AML-193 (cell line): ENCODE measurements around the gene IGSF21.

Experiments used
- DNase-seq, 2 experiments: peaks; one replicate each; lab custom pipeline; 2025; lab: John Stamatoyannopoulos, UW

Gene IGSF21

DNA sequence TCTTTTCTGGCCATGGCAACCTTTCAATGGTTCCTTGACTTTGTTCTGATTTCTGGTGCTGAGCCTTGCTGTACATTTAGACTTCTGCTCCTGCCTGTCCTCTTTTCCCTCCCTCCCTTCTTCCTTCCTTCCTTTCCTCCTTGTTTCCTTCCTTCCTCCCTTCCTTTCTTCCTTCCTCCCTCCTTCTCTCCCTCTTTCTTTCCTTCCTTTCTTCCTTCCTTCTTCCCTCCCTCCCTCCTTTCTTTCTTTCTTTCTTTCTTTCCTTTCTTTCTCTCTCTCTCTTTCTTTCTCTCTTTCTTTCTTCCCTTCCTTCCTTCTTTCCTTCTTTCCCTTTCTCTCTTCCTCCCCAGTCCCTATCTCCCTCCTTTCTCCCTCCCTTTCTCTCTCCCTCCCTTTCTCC lies 10.4 kb upstream of the IGSF21 start:
- DNase-seq: no peak

- DNase-seq: no peak
These were observed 8.6 kb upstream of the IGSF21 start for GRCh38 chr1:18099026-18099425.

- no peak for DNase-seq
These were observed 7.5 kb upstream of the IGSF21 start for GRCh38 chr1:18100060-18100459.

GRCh38 chr1:18100491-18101063 lies 7.0 kb upstream of the IGSF21 start:
- peak; percentile 29 to 52 for DNase-seq

- no peak for DNase-seq
These were observed 6.1 kb upstream of the IGSF21 start for GRCh38 chr1:18101508-18101907.

DNA sequence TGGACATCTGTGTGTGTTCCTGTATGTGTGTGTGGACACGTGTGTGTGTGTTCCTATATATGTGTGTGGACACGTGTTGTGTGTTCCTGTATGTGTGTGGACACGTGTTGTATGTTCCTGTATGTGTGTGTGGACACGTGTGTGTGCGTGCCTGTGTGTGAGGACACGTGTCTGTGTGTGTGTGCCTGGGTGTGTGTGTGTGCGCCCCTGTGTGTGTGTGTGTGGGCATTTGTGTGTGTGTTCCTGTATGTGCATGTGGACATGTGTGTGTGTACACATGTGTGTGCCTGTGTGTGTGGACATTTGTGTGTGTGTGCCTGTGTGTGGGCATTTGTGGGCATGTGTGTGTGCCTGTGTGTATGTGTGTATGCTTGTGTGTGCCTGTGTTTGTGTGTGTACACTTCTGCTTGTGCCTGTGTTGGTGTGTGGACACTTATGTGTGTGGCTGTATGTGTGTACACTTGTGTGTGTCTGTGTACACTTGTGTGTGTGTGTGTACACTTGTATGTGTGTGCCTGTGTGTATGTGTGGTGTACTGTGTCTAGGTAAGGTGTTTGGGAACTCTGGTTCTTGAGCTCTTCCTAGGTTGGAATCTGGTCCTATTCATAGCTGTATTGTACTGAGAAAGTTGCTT lies 3.7 kb upstream of the IGSF21 start:
- no peak for DNase-seq

GRCh38 chr1:18104546-18105100 lies 3.0 kb upstream of the IGSF21 start:
- DNase-seq: no peak

DNA sequence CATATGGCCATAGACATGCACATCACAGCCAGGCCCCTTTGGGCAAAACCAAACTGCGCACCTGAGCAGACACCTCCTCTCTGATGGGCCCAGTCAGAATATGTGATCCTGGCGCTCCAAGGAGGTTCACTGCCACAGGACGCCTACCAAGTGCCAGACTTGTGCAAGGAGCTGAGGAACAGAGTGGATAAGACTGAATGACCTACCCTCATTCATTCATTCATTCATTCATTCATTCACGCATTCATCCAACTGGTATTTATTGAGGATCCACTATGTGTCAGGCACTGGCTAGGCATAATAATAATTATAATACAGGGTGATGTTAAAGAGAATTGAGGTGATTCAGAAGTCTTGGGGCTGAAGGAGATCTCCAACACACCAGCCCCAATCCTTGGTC lies 2.4 kb upstream of the IGSF21 start:
- no peak for DNase-seq

DNA sequence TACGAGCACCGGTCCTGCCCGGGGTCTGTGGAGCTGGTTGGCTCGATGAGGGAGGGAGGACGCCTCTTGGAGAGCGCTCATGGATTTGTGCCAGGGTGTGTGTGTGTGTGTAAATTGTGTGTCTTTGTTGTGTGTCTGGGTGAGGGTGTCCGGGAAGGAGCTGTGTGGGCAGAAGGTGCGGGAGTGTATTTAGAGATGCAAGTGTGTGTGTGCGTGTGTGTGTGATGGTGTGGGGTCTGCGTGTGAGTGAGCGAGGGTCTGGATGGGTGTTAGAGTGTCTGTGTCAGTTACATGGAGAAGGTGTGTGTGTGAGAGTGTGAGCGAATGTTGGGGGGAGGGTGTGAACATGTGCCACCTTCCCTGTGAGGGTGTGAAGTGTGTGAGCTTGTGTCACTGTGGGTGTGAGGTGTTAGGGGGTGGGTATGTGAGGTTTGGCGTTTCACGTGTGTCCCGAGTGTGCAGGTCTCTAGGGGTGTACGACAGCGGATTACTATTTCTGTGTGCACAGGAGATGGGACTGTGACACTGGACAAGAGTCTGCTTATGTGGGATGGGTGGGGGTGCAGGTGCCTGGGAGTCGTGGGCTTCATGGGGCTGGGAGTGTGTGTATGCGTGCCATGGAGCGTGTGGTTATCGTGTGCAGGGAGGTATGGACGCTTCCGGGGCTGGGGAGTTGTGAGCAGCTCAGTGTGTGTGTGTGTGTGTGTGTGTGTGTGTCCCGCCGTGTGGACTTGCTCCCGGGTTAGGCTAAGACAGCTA lies 880 bp downstream of the IGSF21 start:
- DNase-seq: no peak

- DNase-seq: no peak
These were observed 1.6 kb downstream of the IGSF21 start for GRCh38 chr1:18109058-18109755.

DNA sequence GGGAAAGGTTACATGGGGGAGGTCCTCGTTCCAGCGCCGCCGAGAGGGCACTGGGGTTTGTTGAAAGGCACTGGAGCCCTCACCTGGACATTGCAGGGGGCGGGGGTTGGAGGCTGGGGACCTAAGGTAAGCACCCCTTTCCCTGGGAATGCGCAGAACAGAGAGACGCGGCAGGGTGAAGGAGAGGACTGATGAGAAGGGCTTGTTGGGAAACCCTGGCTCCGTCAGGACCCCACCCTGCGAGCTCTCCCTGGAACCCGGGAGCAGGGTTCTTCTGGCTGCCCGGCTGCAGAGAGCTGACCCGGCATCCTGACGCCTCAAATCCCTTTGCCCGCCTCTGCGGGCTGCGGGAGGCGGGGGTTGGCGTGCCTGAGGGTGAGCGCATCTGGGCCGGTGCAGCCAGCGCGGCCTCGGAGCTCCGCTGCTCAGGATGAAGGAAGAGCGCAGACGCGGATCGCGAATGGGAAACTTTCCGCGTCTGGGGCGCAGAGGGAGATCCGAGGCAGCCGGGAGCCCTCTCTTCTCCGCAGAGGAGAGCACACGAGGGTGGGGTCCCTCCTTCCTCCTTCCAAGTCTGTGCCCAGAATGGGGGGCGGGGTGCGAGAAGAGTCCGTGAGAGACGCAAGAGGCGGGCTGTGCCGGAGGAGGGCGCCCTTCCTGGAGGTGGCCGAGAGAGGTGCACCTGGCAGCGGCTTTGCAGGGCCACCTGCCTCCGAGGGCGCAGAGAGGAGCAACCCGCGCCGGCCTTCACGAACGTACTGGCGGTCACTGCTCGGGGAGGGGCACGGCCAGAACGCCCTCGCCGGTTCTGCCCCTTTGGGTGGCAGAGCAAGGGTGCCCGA lies 2.4 kb downstream of the IGSF21 start:
- no peak for DNase-seq

DNA sequence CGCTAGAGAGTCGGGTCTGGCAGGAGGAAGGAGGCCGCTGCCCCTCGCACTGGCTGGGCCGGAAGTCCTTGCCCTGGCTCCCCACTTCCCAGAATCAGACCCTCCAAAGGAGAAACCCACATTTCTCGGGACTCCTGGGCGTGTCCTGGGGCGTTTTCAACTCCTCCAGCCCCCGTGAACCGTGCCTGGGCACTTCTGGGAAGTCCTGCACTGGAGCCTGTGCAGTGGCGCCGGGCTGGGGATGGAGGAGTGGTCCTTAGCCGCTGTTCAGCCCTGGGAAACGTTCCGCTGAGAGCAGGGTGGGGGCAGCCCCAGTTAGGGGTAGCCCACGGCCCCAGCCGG lies 3.0 kb downstream of the IGSF21 start:
- no peak for DNase-seq

DNA sequence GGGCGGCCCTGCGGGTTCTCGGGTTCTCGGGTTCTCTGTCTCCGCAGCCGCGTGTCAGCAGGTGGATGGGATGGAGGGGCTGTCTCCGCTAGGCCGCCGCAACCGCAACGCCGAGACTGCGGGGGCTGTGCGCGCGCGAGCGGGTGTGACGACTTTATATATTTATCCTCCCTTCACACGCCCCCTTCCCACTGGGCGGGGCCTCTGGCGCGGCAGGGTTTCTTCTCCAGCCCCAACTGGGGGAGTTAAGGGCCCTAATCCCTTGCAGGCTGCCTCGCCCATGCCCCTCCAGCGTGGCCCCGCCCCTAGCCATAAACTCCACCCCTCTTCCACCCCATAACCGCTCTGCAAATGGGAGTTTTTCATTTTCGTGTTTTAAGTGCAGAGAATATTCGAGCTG lies 3.4 kb downstream of the IGSF21 start:
- no peak for DNase-seq

DNA sequence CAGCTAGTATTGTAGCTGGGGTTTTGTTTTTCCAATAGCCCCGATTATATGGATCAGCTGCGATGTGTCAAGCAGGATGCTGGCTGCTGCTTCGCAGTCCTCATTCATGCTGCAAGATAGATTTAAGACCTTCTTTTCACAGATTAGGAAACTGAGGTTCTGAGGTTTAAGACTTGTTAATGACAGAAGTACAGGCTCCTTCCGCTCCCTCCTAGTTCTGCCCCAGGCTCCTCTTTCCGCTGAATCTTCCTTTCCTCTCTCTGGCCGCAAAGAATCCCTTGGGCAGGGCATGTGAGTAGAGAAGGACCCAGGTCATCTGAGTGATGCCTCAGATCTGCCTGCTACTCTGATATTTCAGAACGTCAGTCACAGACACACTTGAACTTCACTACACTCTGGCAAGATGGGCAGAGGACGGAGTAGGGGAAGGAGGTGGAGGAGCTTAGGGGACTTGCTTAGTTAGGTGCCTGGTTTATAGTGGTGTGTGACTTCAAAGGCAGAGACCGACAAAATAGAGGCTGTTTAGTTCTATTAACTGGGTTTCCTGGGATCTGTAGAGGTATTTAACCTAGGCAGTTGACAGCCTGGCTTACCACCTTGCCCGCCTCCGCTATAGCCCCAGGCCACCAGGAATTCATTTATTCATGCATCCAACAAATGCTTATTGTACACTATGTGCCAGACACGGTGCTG lies 4.2 kb downstream of the IGSF21 start:
- DNase-seq: no peak

DNA sequence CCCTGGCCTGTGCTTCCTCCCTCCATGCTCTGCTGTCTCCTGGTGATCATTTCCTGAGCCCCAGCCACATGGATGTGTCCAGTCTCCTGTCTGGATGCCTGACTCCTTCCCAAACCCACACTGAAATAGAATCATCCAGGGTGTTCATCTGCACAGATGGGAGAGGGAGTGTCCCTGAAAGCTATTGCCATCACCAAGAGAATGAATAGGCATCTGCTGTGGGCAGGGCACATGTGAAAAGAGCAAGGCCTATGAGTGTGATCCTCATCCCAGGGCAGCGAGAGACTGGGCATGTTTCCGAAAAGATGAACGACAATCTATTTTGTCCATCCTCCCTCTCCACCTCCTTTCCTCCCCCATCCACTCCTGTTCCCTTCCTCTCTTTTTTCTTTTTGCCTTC lies 5.0 kb downstream of the IGSF21 start:
- no peak for DNase-seq

GRCh38 chr1:18114726-18115410 lies 7.3 kb downstream of the IGSF21 start:
- DNase-seq: no peak

GRCh38 chr1:18116777-18117176 lies 9.2 kb downstream of the IGSF21 start:
- no peak for DNase-seq

DNA sequence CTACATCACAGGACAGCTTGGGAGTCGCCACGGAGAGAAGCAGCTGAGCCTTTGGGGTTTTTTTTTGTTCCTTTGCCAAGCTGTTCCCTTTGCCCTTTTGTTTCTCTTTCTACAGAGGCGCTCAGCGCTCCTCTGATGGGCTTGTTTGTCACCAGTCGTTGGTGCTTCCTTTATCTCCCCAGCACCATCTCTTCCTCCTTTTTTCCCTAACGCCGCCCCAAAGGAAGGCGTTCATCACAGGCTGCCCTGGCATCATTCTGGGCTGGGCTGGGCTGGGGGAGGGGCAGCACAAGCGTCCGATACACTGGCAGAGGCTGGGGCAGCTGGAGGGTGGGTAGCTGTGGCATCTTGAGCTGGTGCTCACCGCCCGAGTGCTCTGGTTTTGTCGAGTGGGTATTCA lies 10.5 kb downstream of the IGSF21 start:
- no peak for DNase-seq

- no peak for DNase-seq
These were observed 10.9 kb downstream of the IGSF21 start for GRCh38 chr1:18118491-18118890.

DNA sequence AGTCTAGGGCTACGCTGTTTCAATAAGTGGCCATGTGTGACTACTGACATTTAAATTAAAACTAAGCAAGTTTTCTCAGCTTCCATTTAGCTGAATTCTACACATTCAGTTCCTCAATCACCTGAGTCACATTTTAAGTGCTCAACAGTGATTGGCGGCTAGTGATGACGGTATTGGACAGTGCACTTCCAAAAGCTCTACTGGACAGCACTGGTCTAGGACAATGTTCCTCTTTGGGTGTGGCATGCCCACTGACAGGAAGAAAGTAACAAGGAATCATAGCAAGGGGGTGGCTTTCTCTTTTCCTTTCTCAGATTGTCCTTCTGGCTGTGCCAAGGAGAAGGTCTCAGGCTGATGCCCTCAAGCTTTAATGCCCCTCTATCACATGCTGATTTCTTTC lies 11.7 kb downstream of the IGSF21 start:
- DNase-seq: no peak
